Measurements from ENCODE around the gene BCLAF1.
A peak's percentile ranks its signal among the peaks of the same experiment; 100 is the strongest.

Gene BCLAF1

DNA sequence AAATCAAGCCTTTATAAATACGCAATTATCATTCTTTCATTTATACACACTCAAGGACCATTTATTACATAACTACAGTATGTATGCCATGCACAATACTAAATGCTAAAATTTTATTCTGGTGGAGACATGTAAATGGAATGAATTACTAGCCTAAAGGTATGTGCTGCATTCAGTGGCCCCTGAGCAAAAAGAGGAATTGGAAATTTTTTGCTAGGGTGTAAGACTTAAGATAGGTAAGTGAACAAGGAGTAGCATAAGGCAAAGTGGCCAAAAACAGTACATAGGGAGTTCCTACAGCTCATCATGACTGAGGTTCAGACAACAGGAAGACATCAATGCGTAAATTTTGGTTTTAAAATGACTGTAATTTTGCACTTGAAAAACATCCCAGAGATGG lies 37.2 kb downstream of the BCLAF1 start:
- H3K27me3 ChIP-seq (replicated peaks; ENCODE audit: insufficient read depth, low read length): no peaks in the 10 kb centered on the region
- peaks cover 5% of the 10 kb centered on the region; the same call in 1 of the 2 replicates for H3K4me1 ChIP-seq (ENCODE audit: low read length)
- TF ChIP-seq EZH2 (optimal IDR thresholded peaks at IDR 0.05; ENCODE audit: low read depth, low read length): no peak
- TF ChIP-seq, protein P1, sequence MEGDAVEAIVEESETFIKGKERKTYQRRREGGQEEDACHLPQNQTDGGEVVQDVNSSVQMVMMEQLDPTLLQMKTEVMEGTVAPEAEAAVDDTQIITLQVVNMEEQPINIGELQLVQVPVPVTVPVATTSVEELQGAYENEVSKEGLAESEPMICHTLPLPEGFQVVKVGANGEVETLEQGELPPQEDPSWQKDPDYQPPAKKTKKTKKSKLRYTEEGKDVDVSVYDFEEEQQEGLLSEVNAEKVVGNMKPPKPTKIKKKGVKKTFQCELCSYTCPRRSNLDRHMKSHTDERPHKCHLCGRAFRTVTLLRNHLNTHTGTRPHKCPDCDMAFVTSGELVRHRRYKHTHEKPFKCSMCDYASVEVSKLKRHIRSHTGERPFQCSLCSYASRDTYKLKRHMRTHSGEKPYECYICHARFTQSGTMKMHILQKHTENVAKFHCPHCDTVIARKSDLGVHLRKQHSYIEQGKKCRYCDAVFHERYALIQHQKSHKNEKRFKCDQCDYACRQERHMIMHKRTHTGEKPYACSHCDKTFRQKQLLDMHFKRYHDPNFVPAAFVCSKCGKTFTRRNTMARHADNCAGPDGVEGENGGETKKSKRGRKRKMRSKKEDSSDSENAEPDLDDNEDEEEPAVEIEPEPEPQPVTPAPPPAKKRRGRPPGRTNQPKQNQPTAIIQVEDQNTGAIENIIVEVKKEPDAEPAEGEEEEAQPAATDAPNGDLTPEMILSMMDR (IDR thresholded peaks at IDR 0.05; ENCODE audit: low read length): no peak
- TF ChIP-seq EZH2phosphoT487 (IDR thresholded peaks at IDR 0.05; ENCODE audit: low read length): no peak
- H3K4me3 ChIP-seq (ENCODE audit: low read length): no peak overlapping the region
- H2AFZ ChIP-seq (ENCODE audit: low read length): no peak overlapping the region
- 0 out of 2 replicates have a peak, but pooled peaks cover 4% of the 10 kb centered on the region for H3K36me3 ChIP-seq (replicated peaks; ENCODE audit: insufficient read depth, low read length)
- H3K79me2 ChIP-seq (ENCODE audit: low read length): peaks cover 23% of the 10 kb centered on the region
- no peaks in the 10 kb centered on the region for H3K9me2 ChIP-seq (replicated peaks; ENCODE audit: insufficient read depth, low read length)
- no peaks in the 10 kb centered on the region for H4K20me1 ChIP-seq (ENCODE audit: insufficient read depth, low read length)
- H3K27ac ChIP-seq (ENCODE audit: low read length): no peak overlapping the region
- H3F3A ChIP-seq (ENCODE audit: insufficient read depth, low read length): peaks cover 17% of the 10 kb centered on the region
- H3K9me3 ChIP-seq (replicated peaks; ENCODE audit: insufficient read depth, low read length): no peaks in the 10 kb centered on the region
- no peak overlapping the region for H3K9ac ChIP-seq (ENCODE audit: low read length)
- H3K4me2 ChIP-seq (ENCODE audit: low read depth, low read length): no peak overlapping the region
- DNase-seq: no peak

DNA sequence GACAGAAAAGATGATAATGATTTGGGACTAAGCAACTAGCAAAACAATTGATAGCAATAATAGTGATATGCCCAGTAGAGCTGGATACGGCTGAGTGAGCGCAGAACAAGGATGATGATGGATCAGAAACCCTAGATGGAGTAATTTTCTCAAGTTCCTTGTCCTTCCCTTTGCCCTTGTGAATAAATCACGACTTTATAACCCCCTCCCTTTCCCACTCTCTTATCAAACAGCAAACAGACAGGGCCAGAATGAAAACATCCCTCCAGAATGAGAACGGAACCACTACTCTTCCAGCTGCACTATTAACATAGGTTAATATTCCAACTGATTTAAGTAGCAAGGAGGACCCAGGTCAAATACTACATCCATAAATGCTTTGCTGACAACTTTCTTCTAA lies 38.3 kb downstream of the BCLAF1 start:
- Histone ChIP-seq H3K9ac (ENCODE audit: low read length) (peak overlapping the region; percentile 77; the same call in 1 of the 2 replicates), H3K9me3 (replicated peaks; ENCODE audit: insufficient read depth, low read length) (no peaks in the 10 kb centered on the region), H3K4me1 (ENCODE audit: low read length) (peaks cover 5% of the 10 kb centered on the region; the same call in 1 of the 2 replicates), H4K20me1 (ENCODE audit: insufficient read depth, low read length) (no peaks in the 10 kb centered on the region), H3K36me3 (replicated peaks; ENCODE audit: insufficient read depth, low read length) (no peaks in the 10 kb centered on the region), H3F3A (ENCODE audit: insufficient read depth, low read length) (peaks cover 17% of the 10 kb centered on the region), H3K27ac (ENCODE audit: low read length) (no peak overlapping the region), H3K4me3 (ENCODE audit: low read length) (peak overlapping the region; percentile 99; the same call in 1 of the 2 replicates), H3K4me2 (ENCODE audit: low read depth, low read length) (peak overlapping the region; percentile 89; the same call in 1 of the 2 replicates), H3K9me2 (replicated peaks; ENCODE audit: insufficient read depth, low read length) (no peaks in the 10 kb centered on the region), H3K79me2 (ENCODE audit: low read length) (peaks cover 28% of the 10 kb centered on the region), H3K27me3 (replicated peaks; ENCODE audit: insufficient read depth, low read length) (no peaks in the 10 kb centered on the region), H2AFZ (ENCODE audit: low read length) (no peak overlapping the region)
- DNase-seq: no peak
- TF ChIP-seq EZH2 (optimal IDR thresholded peaks at IDR 0.05; ENCODE audit: low read depth, low read length) (no peak), EZH2phosphoT487 (IDR thresholded peaks at IDR 0.05; ENCODE audit: low read length) (no peak)
- TF ChIP-seq, protein P1 (IDR thresholded peaks at IDR 0.05; ENCODE audit: low read length): no peak

DNA sequence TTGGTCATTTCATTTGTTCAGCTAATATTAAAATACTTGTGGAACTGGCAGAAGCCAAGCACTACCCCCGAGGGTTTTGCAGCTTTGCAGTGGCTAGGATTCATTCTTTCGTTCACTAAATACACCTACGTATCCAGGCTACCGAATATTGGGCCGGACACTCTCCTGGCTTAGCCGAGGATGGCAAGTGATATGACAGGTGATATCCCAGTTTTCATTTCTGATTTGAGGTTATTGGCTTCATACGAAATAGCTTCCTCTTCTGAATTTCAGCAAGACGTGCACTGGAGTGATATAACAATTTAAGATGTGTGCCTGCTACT lies 39.0 kb downstream of the BCLAF1 start:
- Histone ChIP-seq H3K4me3 (ENCODE audit: low read length) (peak overlapping the region; percentile 99), H3K9me2 (replicated peaks; ENCODE audit: insufficient read depth, low read length) (no peaks in the 10 kb centered on the region), H3K9me3 (replicated peaks; ENCODE audit: insufficient read depth, low read length) (no peaks in the 10 kb centered on the region), H3K4me1 (ENCODE audit: low read length) (peaks cover 5% of the 10 kb centered on the region; the same call in 1 of the 2 replicates), H3K36me3 (replicated peaks; ENCODE audit: insufficient read depth, low read length) (no peaks in the 10 kb centered on the region), H3K27me3 (replicated peaks; ENCODE audit: insufficient read depth, low read length) (no peaks in the 10 kb centered on the region), H3K4me2 (ENCODE audit: low read depth, low read length) (peak overlapping the region; percentile 89), H3K79me2 (ENCODE audit: low read length) (peaks cover 33% of the 10 kb centered on the region), H3K27ac (ENCODE audit: low read length) (peak overlapping the region; percentile 40; the same call in 1 of the 2 replicates), H4K20me1 (ENCODE audit: insufficient read depth, low read length) (no peaks in the 10 kb centered on the region), H2AFZ (ENCODE audit: low read length) (peak overlapping the region; percentile 84), H3F3A (ENCODE audit: insufficient read depth, low read length) (peaks cover 17% of the 10 kb centered on the region), H3K9ac (ENCODE audit: low read length) (peak overlapping the region; percentile 77)
- TF ChIP-seq EZH2 (optimal IDR thresholded peaks at IDR 0.05; ENCODE audit: low read depth, low read length): no peak
- DNase-seq: no peak

Measured in MM.1S (cell line).